ENCODE data around the gene GPR180. TPM values are rescaled to one million over a fixed set of nuclear protein-coding genes. Genes with fewer than 3 reads are reported as not detected.

Gene GPR180
- total and polyA plus RNA-seq, 10 of the 15 experiments (the other 5 are each of a cell fraction or from before 2014, with no cell fraction given), result 1.6 to 7.2 (median 5.3) TPM

DNA sequence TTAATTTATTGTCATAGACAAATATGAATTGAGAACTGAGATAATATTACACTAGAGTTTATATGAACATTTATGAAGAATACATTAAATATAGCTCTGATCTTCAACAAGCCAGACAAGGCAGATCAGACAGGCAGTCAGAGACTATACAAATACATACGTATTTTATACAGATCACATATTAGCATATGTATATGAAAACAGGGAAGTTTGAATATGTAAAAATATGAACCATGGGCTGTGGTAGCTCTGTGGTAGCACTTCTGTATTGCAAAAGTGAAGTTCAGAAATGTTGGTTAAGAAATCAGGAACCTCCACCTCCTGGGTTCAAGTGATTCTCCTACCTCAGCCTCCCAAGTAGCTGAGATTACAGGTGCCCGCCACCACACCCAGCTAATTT is 20.7 kb downstream of the GPR180 start:
- Histone ChIP-seq H3K27ac (ENCODE audit: control insufficient read depth, insufficient read depth) (no peak overlapping the region), H3K79me2 (ENCODE audit: control insufficient read depth, insufficient read depth, low read length) (no peaks in the 10 kb centered on the region), H3K9me3 (replicated peaks; ENCODE audit: control insufficient read depth, insufficient read depth, low read length) (no peaks in the 10 kb centered on the region), H3K4me3 (no peak overlapping the region), H3K9ac (ENCODE audit: control insufficient read depth, insufficient read depth, low read length) (no peak overlapping the region), H3K4me1 (ENCODE audit: control insufficient read depth, insufficient read depth, low read length) (no peaks in the 10 kb centered on the region), H3K27me3 (replicated peaks in 1 of 2; ENCODE audit: control insufficient read depth in 2 of 2, insufficient read depth in 2 of 2, low read length in 1 of 2) (no peaks in the 10 kb centered on the region), H3K4me2 (ENCODE audit: control insufficient read depth, insufficient read depth) (no peak overlapping the region), H3K36me3 (ENCODE audit: control insufficient read depth in 2 of 2, insufficient read depth in 2 of 2, low read length in 1 of 2) (peaks cover 0 to 28% of the 10 kb centered on the region in 2 experiments), H2AFZ (ENCODE audit: control insufficient read depth, low read depth, low read length) (no peak overlapping the region), H4K20me1 (ENCODE audit: control insufficient read depth, insufficient read depth) (no peaks in the 10 kb centered on the region; the same call in 1 of the 2 replicates)
- intact Hi-C loops (cut with micrococcal nuclease; ENCODE audit: unreplicated experiment), result no loop called here
- WGBS (ENCODE audit: insufficient coverage, insufficient replicate concordance, low lambda C conversion rate, missing lambda C conversion rate), result 100% methylated on average over 2 of the region's 2 CpGs
- ChIA-PET CTCF (interaction anchor here (1.7 to 8.8 kb wide), 4 partner anchors 14 to 782 kb away, joined by 9 to 288 read pairs (median 56); partner anchors contain the start of gene GPR180), RAD21 (ENCODE audit: unreplicated experiment) (no interaction called here), SMC1A (ENCODE audit: uncharacterized antibody, unreplicated experiment) (interaction anchor here (0.6 to 8.9 kb wide), 3 partner anchors 188 to 985 kb away, joined by 3 to 153 read pairs (median 3); no protein-coding TSS in a partner anchor), POLR2A (no interaction called here)
- FAIRE-seq (no peak), DNase-seq (ENCODE audit: low read depth, low spot score) (no peak), ATAC-seq (no peak)
- TF ChIP-seq LARP7 (IDR thresholded peaks at IDR 0.05) (no peak), FOS (IDR thresholded peaks at IDR 0.05; ENCODE audit: borderline replicate concordance, extremely low read depth, insufficient read length) (no peak), CTCF (IDR thresholded peaks at IDR 0.05 in 2 of 3, conservative IDR thresholded peaks at IDR 0.05 in 1 of 3; ENCODE audit: control insufficient read depth in 2 of 3, extremely low read depth in 1 of 3, insufficient read depth in 1 of 3, low read depth in 3 of 3, low read length in 3 of 3) (no peak), HDGF (IDR thresholded peaks at IDR 0.05) (no peak), RAD21 (IDR thresholded peaks at IDR 0.05; ENCODE audit: insufficient read depth, low read depth, low read length) (no peak), IRF4 (IDR thresholded peaks at IDR 0.05; ENCODE audit: low read depth, low read length) (no peak), HDAC6 (IDR thresholded peaks at IDR 0.05; ENCODE audit: unreplicated experiment) (no peak), BRCA1 (IDR thresholded peaks at IDR 0.05; ENCODE audit: low read depth, low read length) (no peak), CREB1 (IDR thresholded peaks at IDR 0.05; ENCODE audit: low read depth) (no peak), SMAD1 (IDR thresholded peaks at IDR 0.05; ENCODE audit: low read depth, partially characterized antibody) (no peak), ATF7 (IDR thresholded peaks at IDR 0.05; ENCODE audit: low read depth) (no peak), SREBF2 (IDR thresholded peaks at IDR 0.05; ENCODE audit: low read length) (no peak), SIN3A (IDR thresholded peaks at IDR 0.05; ENCODE audit: low read depth, low read length) (no peak), MYB (IDR thresholded peaks at IDR 0.05; ENCODE audit: borderline replicate concordance, low read depth, low read length) (no peak), ZBTB33 (IDR thresholded peaks at IDR 0.05) (no peak), IKZF2 (IDR thresholded peaks at IDR 0.05) (no peak), FOXK2 (IDR thresholded peaks at IDR 0.05) (no peak), TCF3 (IDR thresholded peaks at IDR 0.05; ENCODE audit: borderline replicate concordance, insufficient read depth, low read depth, low read length) (no peak)
- TF ChIP-seq, protein P1, sequence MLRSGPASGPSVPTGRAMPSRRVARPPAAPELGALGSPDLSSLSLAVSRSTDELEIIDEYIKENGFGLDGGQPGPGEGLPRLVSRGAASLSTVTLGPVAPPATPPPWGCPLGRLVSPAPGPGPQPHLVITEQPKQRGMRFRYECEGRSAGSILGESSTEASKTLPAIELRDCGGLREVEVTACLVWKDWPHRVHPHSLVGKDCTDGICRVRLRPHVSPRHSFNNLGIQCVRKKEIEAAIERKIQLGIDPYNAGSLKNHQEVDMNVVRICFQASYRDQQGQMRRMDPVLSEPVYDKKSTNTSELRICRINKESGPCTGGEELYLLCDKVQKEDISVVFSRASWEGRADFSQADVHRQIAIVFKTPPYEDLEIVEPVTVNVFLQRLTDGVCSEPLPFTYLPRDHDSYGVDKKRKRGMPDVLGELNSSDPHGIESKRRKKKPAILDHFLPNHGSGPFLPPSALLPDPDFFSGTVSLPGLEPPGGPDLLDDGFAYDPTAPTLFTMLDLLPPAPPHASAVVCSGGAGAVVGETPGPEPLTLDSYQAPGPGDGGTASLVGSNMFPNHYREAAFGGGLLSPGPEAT (IDR thresholded peaks at IDR 0.05; ENCODE audit: low read depth), result no peak
- BruUV-seq (replicated peaks), result no TSS peak
- in situ Hi-C loops (cut with MboI), result no loop called here
